Measurements from ENCODE around the gene CENPA. TPM values are rescaled to one million over a fixed set of nuclear protein-coding genes. Genes with fewer than 3 reads are reported as not detected.

The CENPA gene
- total and polyA plus RNA-seq, 2 of the 13 experiments (the other 11 are each of a cell fraction or from before 2014, with no cell fraction given), result 28.5 to 38.5 TPM

- TF ChIP-seq CSRNP1 (CRISPR knock-in tag; IDR thresholded peaks at IDR 0.05), result peak; percentile 100
- peak; percentile 84 for TF ChIP-seq PPARG (CRISPR knock-in tag; conservative IDR thresholded peaks at IDR 0.05)
- peak; percentile 75 for TF ChIP-seq ISL2 (CRISPR knock-in tag; IDR thresholded peaks at IDR 0.05)
- peak; percentile 81 for TF ChIP-seq MYC (CRISPR knock-in tag; IDR thresholded peaks at IDR 0.05; ENCODE audit: borderline replicate concordance)
- TF ChIP-seq PRPF4 (IDR thresholded peaks at IDR 0.05; ENCODE audit: low read depth, low read length, poor library complexity, severe bottlenecking), result no peak
- peak; percentile 26 for TF ChIP-seq CTCF (CRISPR knock-in tag; IDR thresholded peaks at IDR 0.05)
- peak; percentile 86; the same call in 1 of the 2 replicates for TF ChIP-seq ZNF790 (CRISPR knock-in tag; IDR thresholded peaks at IDR 0.05; ENCODE audit: borderline replicate concordance)
- peak; percentile 87; the same call in 1 of the 2 replicates for TF ChIP-seq ZNF138 (CRISPR knock-in tag; IDR thresholded peaks at IDR 0.05; ENCODE audit: low read depth)
- TF ChIP-seq RNF2 (conservative IDR thresholded peaks at IDR 0.05; ENCODE audit: low read depth), result peak; percentile 98
- TF ChIP-seq ZNF382 (CRISPR knock-in tag; IDR thresholded peaks at IDR 0.05; ENCODE audit: borderline replicate concordance), result no peak
- TF ChIP-seq IKZF1 (IDR thresholded peaks at IDR 0.05), result no peak
- TF ChIP-seq LCORL (IDR thresholded peaks at IDR 0.05), result peak; percentile 12; the same call in 1 of the 2 replicates
- no peak for TF ChIP-seq LCORL (CRISPR knock-in tag; IDR thresholded peaks at IDR 0.05)
- TF ChIP-seq REST (IDR thresholded peaks at IDR 0.05; ENCODE audit: borderline replicate concordance in 1 of 2, low read depth in 1 of 2, low read length in 2 of 2), result no peak
- TF ChIP-seq PLSCR1 (CRISPR knock-in tag; IDR thresholded peaks at IDR 0.05; ENCODE audit: borderline replicate concordance), result no peak
- TF ChIP-seq FOXK2 (IDR thresholded peaks at IDR 0.05), result no peak; the same call in 1 of the 2 replicates
- TF ChIP-seq SNAI1 (CRISPR knock-in tag; IDR thresholded peaks at IDR 0.05; ENCODE audit: borderline replicate concordance), result peak; percentile 95
- TF ChIP-seq ZNF230 (CRISPR knock-in tag; IDR thresholded peaks at IDR 0.05), result peak; percentile 99
- no peak for TF ChIP-seq MAFK (conservative IDR thresholded peaks at IDR 0.05 in 1 of 2, IDR thresholded peaks at IDR 0.05 in 1 of 2; ENCODE audit: low read length in 2 of 2)
- TF ChIP-seq GPBP1L1 (CRISPR knock-in tag; IDR thresholded peaks at IDR 0.05), result no peak
These were observed at the start of gene CENPA (continued) for GRCh38 chr2:26785431-26786206.

Data from HepG2 (cell line).